ENCODE results near the gene FGF14.

The FGF14 gene

GRCh38 chr13:101996954-101997353 is 404.9 kb downstream of the FGF14 start:
- TF ChIP-seq, protein P1, sequence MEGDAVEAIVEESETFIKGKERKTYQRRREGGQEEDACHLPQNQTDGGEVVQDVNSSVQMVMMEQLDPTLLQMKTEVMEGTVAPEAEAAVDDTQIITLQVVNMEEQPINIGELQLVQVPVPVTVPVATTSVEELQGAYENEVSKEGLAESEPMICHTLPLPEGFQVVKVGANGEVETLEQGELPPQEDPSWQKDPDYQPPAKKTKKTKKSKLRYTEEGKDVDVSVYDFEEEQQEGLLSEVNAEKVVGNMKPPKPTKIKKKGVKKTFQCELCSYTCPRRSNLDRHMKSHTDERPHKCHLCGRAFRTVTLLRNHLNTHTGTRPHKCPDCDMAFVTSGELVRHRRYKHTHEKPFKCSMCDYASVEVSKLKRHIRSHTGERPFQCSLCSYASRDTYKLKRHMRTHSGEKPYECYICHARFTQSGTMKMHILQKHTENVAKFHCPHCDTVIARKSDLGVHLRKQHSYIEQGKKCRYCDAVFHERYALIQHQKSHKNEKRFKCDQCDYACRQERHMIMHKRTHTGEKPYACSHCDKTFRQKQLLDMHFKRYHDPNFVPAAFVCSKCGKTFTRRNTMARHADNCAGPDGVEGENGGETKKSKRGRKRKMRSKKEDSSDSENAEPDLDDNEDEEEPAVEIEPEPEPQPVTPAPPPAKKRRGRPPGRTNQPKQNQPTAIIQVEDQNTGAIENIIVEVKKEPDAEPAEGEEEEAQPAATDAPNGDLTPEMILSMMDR (IDR thresholded peaks at IDR 0.05; ENCODE audit: insufficient read depth, low read length, poor library complexity, severe bottlenecking): no peak
- Histone ChIP-seq H3K36me3 (ENCODE audit: control insufficient read depth, insufficient read depth, low read length) (no peaks in the 10 kb centered on the region), H3K27me3 (replicated peaks; ENCODE audit: control insufficient read depth, insufficient read depth, low read length) (no peaks in the 10 kb centered on the region), H3K4me3 (replicated peaks; ENCODE audit: low read depth, low read length) (no peak overlapping the region)
- no peak for DNase-seq (ENCODE audit: extremely low read depth, insufficient read length)

DNA sequence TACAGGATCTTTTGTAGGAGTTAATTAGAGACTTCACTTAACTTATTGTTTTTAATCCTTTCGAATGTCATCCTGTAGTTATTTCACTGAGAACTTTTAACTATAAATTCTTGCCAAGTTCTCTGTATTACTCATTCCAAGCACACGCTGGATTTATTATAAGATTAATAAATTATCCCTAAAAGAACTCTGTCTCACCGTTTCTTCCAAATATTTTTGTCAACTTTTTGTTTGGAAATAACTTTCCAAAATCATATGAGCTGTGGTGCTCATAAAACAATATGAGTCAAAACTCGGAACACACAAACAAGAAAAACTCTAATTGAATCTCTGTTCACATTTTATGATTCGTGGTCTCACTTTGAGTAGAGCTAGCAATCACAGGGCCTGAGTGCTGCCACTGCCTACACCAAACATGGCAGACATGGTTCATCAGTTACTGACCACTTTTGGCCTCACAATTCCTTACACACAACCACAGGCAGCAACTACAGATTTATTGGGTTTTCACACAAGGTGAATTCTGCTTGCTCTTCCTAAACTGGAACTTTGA is 412.0 kb downstream of the FGF14 start:
- TF ChIP-seq, protein P1 (IDR thresholded peaks at IDR 0.05; ENCODE audit: insufficient read depth, low read length, poor library complexity, severe bottlenecking): no peak
- DNase-seq (ENCODE audit: extremely low read depth, insufficient read length): no peak
- Histone ChIP-seq H3K4me3 (replicated peaks; ENCODE audit: low read depth, low read length) (no peak overlapping the region), H3K36me3 (ENCODE audit: control insufficient read depth, insufficient read depth, low read length) (no peaks in the 10 kb centered on the region), H3K27me3 (replicated peaks; ENCODE audit: control insufficient read depth, insufficient read depth, low read length) (no peaks in the 10 kb centered on the region)

DNA sequence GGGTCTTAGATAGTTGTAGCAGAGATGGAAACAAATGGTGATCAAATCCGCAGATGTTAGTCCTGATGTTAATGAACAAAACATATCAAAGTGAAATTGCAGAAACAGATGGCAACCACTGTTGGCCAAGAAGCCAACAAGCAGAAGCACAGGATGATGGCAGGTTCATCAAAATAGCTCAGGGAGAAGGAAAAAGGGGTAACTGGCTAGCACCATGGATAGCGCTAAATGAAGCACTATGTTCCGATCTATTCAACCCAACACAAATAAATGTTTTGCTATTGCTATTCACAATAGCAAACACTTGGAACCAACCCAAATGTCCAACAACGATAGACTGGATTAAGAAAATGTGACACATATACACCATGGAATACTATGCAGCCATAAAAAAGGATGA is 413.7 kb downstream of the FGF14 start:
- Histone ChIP-seq H3K36me3 (ENCODE audit: control insufficient read depth, insufficient read depth, low read length) (no peaks in the 10 kb centered on the region), H3K4me3 (replicated peaks; ENCODE audit: low read depth, low read length) (no peak overlapping the region), H3K27me3 (replicated peaks; ENCODE audit: control insufficient read depth, insufficient read depth, low read length) (no peaks in the 10 kb centered on the region)
- TF ChIP-seq, protein P1 (IDR thresholded peaks at IDR 0.05; ENCODE audit: insufficient read depth, low read length, poor library complexity, severe bottlenecking): no peak
- DNase-seq (ENCODE audit: extremely low read depth, insufficient read length): no peak

DNA sequence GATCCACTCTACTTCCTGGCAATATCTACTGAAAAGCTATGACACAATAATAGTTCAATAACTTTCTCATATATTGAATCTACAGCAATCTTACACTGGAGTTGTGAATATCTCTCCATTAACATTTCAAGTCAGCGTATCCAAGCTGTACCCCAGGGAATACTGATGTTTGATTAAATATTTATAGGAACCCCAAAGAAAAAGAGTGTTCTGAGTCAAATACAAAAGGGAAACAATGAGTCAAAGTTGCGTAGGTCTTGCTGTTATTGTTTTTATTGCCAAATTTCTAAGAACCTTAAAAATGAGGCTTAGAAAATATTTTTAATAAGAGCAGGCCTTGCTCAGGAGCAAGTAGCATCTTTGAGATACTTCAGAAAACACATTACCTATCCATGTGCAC is 415.5 kb downstream of the FGF14 start:
- TF ChIP-seq, protein P1 (IDR thresholded peaks at IDR 0.05; ENCODE audit: insufficient read depth, low read length, poor library complexity, severe bottlenecking): no peak
- no peak for DNase-seq (ENCODE audit: extremely low read depth, insufficient read length)
- Histone ChIP-seq H3K36me3 (ENCODE audit: control insufficient read depth, insufficient read depth, low read length) (no peaks in the 10 kb centered on the region), H3K4me3 (replicated peaks; ENCODE audit: low read depth, low read length) (no peak overlapping the region), H3K27me3 (replicated peaks; ENCODE audit: control insufficient read depth, insufficient read depth, low read length) (no peaks in the 10 kb centered on the region)

DNA sequence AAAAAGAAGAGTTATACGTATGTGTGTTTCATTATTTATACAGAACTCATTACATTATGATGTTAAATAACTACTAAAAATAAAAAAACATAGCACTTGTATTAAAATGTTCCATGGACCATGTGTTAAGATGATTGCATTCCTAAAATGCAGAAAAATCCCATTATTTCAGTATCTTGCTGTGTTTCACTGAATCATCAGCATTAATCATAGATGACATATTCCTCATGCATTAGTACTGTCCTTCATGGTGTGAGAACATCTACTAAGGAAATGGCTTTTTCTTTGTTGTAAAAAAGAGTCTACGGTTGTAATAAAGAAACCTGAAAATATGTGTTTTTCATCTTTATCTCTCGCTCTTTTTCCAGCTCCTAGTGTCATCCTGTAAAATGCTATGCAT is 416.5 kb downstream of the FGF14 start:
- TF ChIP-seq, protein P1 (IDR thresholded peaks at IDR 0.05; ENCODE audit: insufficient read depth, low read length, poor library complexity, severe bottlenecking): no peak
- H3K36me3 ChIP-seq (ENCODE audit: control insufficient read depth, insufficient read depth, low read length): no peaks in the 10 kb centered on the region
- no peak overlapping the region for H3K4me3 ChIP-seq (replicated peaks; ENCODE audit: low read depth, low read length)
- no peak for DNase-seq (ENCODE audit: extremely low read depth, insufficient read length)
- H3K27me3 ChIP-seq (replicated peaks; ENCODE audit: control insufficient read depth, insufficient read depth, low read length): no peaks in the 10 kb centered on the region

DNA sequence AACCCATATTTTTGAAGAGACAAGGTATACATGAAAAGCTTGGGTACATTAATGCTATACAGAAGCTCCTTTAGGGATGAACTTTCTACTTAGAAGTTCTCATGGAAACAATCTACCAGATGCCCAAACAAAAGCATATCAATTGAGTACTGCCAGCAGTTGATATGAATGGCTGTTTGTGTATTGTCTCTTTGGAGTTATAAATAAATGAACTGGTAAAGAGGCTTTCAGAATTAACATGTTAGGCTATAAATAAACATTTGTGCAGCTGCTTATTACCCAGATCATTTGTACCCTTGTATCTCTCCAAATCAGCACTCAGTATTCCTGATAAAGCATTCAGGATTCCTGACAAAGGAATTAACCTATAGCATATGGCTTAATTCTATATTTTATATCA is 418.9 kb downstream of the FGF14 start:
- Histone ChIP-seq H3K4me3 (replicated peaks; ENCODE audit: low read depth, low read length) (no peak overlapping the region), H3K27me3 (replicated peaks; ENCODE audit: control insufficient read depth, insufficient read depth, low read length) (no peaks in the 10 kb centered on the region), H3K36me3 (ENCODE audit: control insufficient read depth, insufficient read depth, low read length) (no peaks in the 10 kb centered on the region)
- TF ChIP-seq, protein P1 (IDR thresholded peaks at IDR 0.05; ENCODE audit: insufficient read depth, low read length, poor library complexity, severe bottlenecking): no peak
- DNase-seq (ENCODE audit: extremely low read depth, insufficient read length): no peak
